Mesendoderm (in vitro differentiated cells): Measurements from ENCODE around the gene ARL5C.
A peak's percentile ranks its signal among the peaks of the same experiment; 100 is the strongest.

Experiments used
- DNase-seq: peaks from one replicate; pipeline ENCODE4 v3.0.0; 2013
- H2AK5ac ChIP-seq: 2 replicates; pipeline ENCODE4 v1.6.1; 2013; ENCODE audit warnings: low read length, inconsistent platforms
- H2BK120ac ChIP-seq: 2 replicates; pipeline ENCODE4 v1.6.1; 2013; ENCODE audit warnings: low read depth, mild to moderate bottlenecking, low read length, moderate library complexity, mixed read lengths
- H2BK15ac ChIP-seq: replicated peaks from 2 replicates; pipeline ENCODE4 v1.6.1; 2013; ENCODE audit warnings: low read depth, mild to moderate bottlenecking, moderate library complexity
- H2BK5ac ChIP-seq: 2 replicates; pipeline ENCODE4 v1.6.1; 2013; ENCODE audit warnings: low read length, inconsistent platforms
- H3K18ac ChIP-seq: 2 replicates; pipeline ENCODE4 v1.6.1; 2013; ENCODE audit warnings: mild to moderate bottlenecking, low read length, mixed read lengths
- H3K23ac ChIP-seq: one replicate; pipeline ENCODE4 v1.6.1; 2013; ENCODE audit warnings: low read length
- H3K27ac ChIP-seq: 2 replicates; pipeline ENCODE4 v1.5.1; 2013; ENCODE audit warnings: low read depth, mild to moderate bottlenecking, inconsistent platforms, low read length, moderate library complexity
- H3K27me3 ChIP-seq: 2 replicates; pipeline ENCODE4 v1.6.1; 2013; ENCODE audit warnings: low read length, control low read depth, mild to moderate bottlenecking, inconsistent platforms; ENCODE audit not compliant: insufficient read depth, poor library complexity
- H3K36me3 ChIP-seq: 2 replicates; pipeline ENCODE4 v1.6.1; 2013; ENCODE audit warnings: low read length, inconsistent platforms; ENCODE audit not compliant: control insufficient read depth, insufficient read depth
- H3K4ac ChIP-seq: one replicate; pipeline ENCODE4 v1.6.1; 2013; ENCODE audit warnings: low read depth, mild to moderate bottlenecking, low read length, moderate library complexity
- H3K4me1 ChIP-seq: 2 replicates; pipeline ENCODE4 v1.6.1; 2013; ENCODE audit warnings: low read depth, low read length, inconsistent platforms; ENCODE audit not compliant: control insufficient read depth
- H3K4me2 ChIP-seq: 2 replicates; pipeline ENCODE4 v1.6.1; 2013; ENCODE audit warnings: low read length
- H3K4me3 ChIP-seq: 2 replicates; pipeline ENCODE4 v1.5.1; 2013; ENCODE audit warnings: mild to moderate bottlenecking, low read length
- H3K56ac ChIP-seq: one replicate; pipeline ENCODE4 v1.6.1; 2013; ENCODE audit warnings: low read length
- H3K79me1 ChIP-seq: 2 replicates; pipeline ENCODE4 v1.6.1; 2013; ENCODE audit warnings: low read length, inconsistent platforms
- H3K79me2 ChIP-seq: 2 replicates; pipeline ENCODE4 v1.6.1; 2013; ENCODE audit warnings: mild to moderate bottlenecking, low read length; ENCODE audit not compliant: control insufficient read depth, insufficient read depth
- H3K9ac ChIP-seq: 2 replicates; pipeline ENCODE4 v1.6.1; 2013; ENCODE audit warnings: low read length, inconsistent platforms
- H4K5ac ChIP-seq: one replicate; pipeline ENCODE4 v1.6.1; 2013; ENCODE audit warnings: low read length
- H4K8ac ChIP-seq: one replicate; pipeline ENCODE4 v1.6.1; 2013; ENCODE audit warnings: low read depth, mild to moderate bottlenecking, control low read depth, low read length, moderate library complexity
- WGBS: extraction: QIAGEN DNeasy Blood & Tissue Kit; methylation state at CpG from one replicate; pipeline ENCODE4 v1.1.7; 2013; ENCODE audit warnings: low lambda C conversion rate, missing lambda C conversion rate; ENCODE audit not compliant: insufficient coverage; ENCODE audit errors: extremely low coverage; 5-methylcytosine and 5-hydroxymethylcytosine counted together

The ARL5C gene

GRCh38 chr17:39196808-39197291 is 30.9 kb upstream of the ARL5C start:
- Histone ChIP-seq H3K4me1 (peaks cover 13% of the 10 kb centered on the region), H2BK5ac (no peak overlapping the region), H2AK5ac (no peak overlapping the region), H4K5ac (no peak overlapping the region), H2BK15ac (no peak overlapping the region), H3K4ac (peak overlapping the region; percentile 18), H3K4me3 (peak overlapping the region; percentile 53), H3K18ac (no peak overlapping the region), H2BK120ac (no peak overlapping the region), H3K56ac (peak overlapping the region; percentile 92), H3K23ac (no peak overlapping the region), H3K36me3 (peaks cover 9% of the 10 kb centered on the region), H3K79me1 (peaks cover 24% of the 10 kb centered on the region), H3K27me3 (no peaks in the 10 kb centered on the region), H3K27ac (no peak overlapping the region), H3K9ac (peak overlapping the region; percentile 76), H3K79me2 (peaks cover 29% of the 10 kb centered on the region), H3K4me2 (peak overlapping the region; percentile 79), H4K8ac (no peak overlapping the region)
- no peak for DNase-seq
- no CpG with 5 or more reads among the region's 30 CpGs for WGBS

- Histone ChIP-seq H3K4me2 (peak overlapping the region; percentile 5), H2AK5ac (no peak overlapping the region)
Measured at GRCh38 chr17:39196241-39196807, 30.4 kb upstream of the ARL5C start.

GRCh38 chr17:39195568-39196160 is 29.7 kb upstream of the ARL5C start:
- no peak overlapping the region for H3K18ac ChIP-seq
- H3K4me3 ChIP-seq, result no peak overlapping the region
- peaks cover 13% of the 10 kb centered on the region for H3K4me1 ChIP-seq
- no peak overlapping the region for H4K8ac ChIP-seq
- no peaks in the 10 kb centered on the region for H3K27me3 ChIP-seq
- H4K5ac ChIP-seq, result no peak overlapping the region
- whole genome bisulfite sequencing, result no CpG with 5 or more reads among the region's 8 CpGs
- H3K9ac ChIP-seq, result peak overlapping the region; percentile 28
- no peak overlapping the region for H2BK5ac ChIP-seq
- H3K56ac ChIP-seq, result peak overlapping the region; percentile 78
- peaks cover 17% of the 10 kb centered on the region for H3K79me2 ChIP-seq
- peaks cover 10% of the 10 kb centered on the region for H3K36me3 ChIP-seq
- H3K79me1 ChIP-seq, result peaks cover 20% of the 10 kb centered on the region
- H3K4ac ChIP-seq, result no peak overlapping the region
- DNase-seq, result no peak
- H2BK120ac ChIP-seq, result no peak overlapping the region
- no peak overlapping the region for H3K4me2 ChIP-seq
- H2BK15ac ChIP-seq, result no peak overlapping the region
- H2AK5ac ChIP-seq, result no peak overlapping the region
- no peak overlapping the region for H3K23ac ChIP-seq
- no peak overlapping the region for H3K27ac ChIP-seq

More at GRCh38 chr17:39196241-39196807, 30.4 kb upstream of the ARL5C start:
- peak overlapping the region; percentile 92 for H3K56ac ChIP-seq
- H3K27ac ChIP-seq, result no peak overlapping the region
- no peak overlapping the region for H3K23ac ChIP-seq
- no peaks in the 10 kb centered on the region for H3K27me3 ChIP-seq
- no peak overlapping the region for H2BK5ac ChIP-seq
- peaks cover 24% of the 10 kb centered on the region for H3K79me2 ChIP-seq
- H3K36me3 ChIP-seq, result peaks cover 10% of the 10 kb centered on the region
- no peak overlapping the region for H2BK15ac ChIP-seq
- H2BK120ac ChIP-seq, result no peak overlapping the region
- H3K18ac ChIP-seq, result no peak overlapping the region
- no CpG with 5 or more reads among the region's 8 CpGs for WGBS
- no peak overlapping the region for H3K4ac ChIP-seq
- H3K79me1 ChIP-seq, result peaks cover 22% of the 10 kb centered on the region
- H3K9ac ChIP-seq, result peak overlapping the region; percentile 12
- H4K8ac ChIP-seq, result no peak overlapping the region
- H3K4me1 ChIP-seq, result peaks cover 13% of the 10 kb centered on the region
- no peak for DNase-seq
- no peak overlapping the region for H4K5ac ChIP-seq
- no peak overlapping the region for H3K4me3 ChIP-seq

- WGBS, result no CpG with 5 or more reads among the region's 10 CpGs
- H3K36me3 ChIP-seq, result peaks cover 10% of the 10 kb centered on the region
- no peak overlapping the region for H2BK5ac ChIP-seq
- H2BK120ac ChIP-seq, result no peak overlapping the region
- H4K8ac ChIP-seq, result no peak overlapping the region
- peaks cover 11% of the 10 kb centered on the region for H3K79me2 ChIP-seq
- H3K4me2 ChIP-seq, result peak overlapping the region; percentile 21
- peak overlapping the region; percentile 28 for H3K9ac ChIP-seq
- no peak overlapping the region for H3K4ac ChIP-seq
- no peaks in the 10 kb centered on the region for H3K27me3 ChIP-seq
- H2AK5ac ChIP-seq, result no peak overlapping the region
- no peak overlapping the region for H3K4me3 ChIP-seq
- H3K18ac ChIP-seq, result no peak overlapping the region
- H3K23ac ChIP-seq, result no peak overlapping the region
- H3K27ac ChIP-seq, result peak overlapping the region; percentile 4
- peak; percentile 80 for DNase-seq
- peak overlapping the region; percentile 78 for H3K56ac ChIP-seq
- H3K4me1 ChIP-seq, result peaks cover 13% of the 10 kb centered on the region
- peaks cover 20% of the 10 kb centered on the region for H3K79me1 ChIP-seq
- H2BK15ac ChIP-seq, result no peak overlapping the region
- no peak overlapping the region for H4K5ac ChIP-seq
Measured at GRCh38 chr17:39194985-39195524, 29.1 kb upstream of the ARL5C start.

- DNase-seq, result peak; percentile 92
- H3K4ac ChIP-seq, result no peak overlapping the region
- H3K9ac ChIP-seq, result peak overlapping the region; percentile 28
- H2AK5ac ChIP-seq, result no peak overlapping the region
- peak overlapping the region; percentile 4 for H3K27ac ChIP-seq
- H3K18ac ChIP-seq, result no peak overlapping the region
- H3K4me1 ChIP-seq, result peaks cover 13% of the 10 kb centered on the region
- H3K4me2 ChIP-seq, result peak overlapping the region; percentile 21
- no peak overlapping the region for H2BK5ac ChIP-seq
- peaks cover 20% of the 10 kb centered on the region for H3K79me1 ChIP-seq
- peaks cover 11% of the 10 kb centered on the region for H3K79me2 ChIP-seq
- H2BK120ac ChIP-seq, result no peak overlapping the region
- no peak overlapping the region for H3K4me3 ChIP-seq
- no CpG with 5 or more reads among the region's 20 CpGs for WGBS
- no peak overlapping the region for H4K8ac ChIP-seq
- H2BK15ac ChIP-seq, result no peak overlapping the region
- no peak overlapping the region for H4K5ac ChIP-seq
- peaks cover 10% of the 10 kb centered on the region for H3K36me3 ChIP-seq
- peak overlapping the region; percentile 78 for H3K56ac ChIP-seq
- H3K23ac ChIP-seq, result no peak overlapping the region
- H3K27me3 ChIP-seq, result no peaks in the 10 kb centered on the region
Measured at GRCh38 chr17:39194089-39194984, 28.4 kb upstream of the ARL5C start.
